GM10266 (cell line): ENCODE results near the gene IFIH1.

Experiments
- DNase-seq: peaks from one replicate; pipeline ENCODE4 v3.0.0; 2012; ENCODE audit errors: extremely low spot score
- CTCF ChIP-seq: IDR thresholded peaks from 2 replicates; pipeline ENCODE4 v1.5.1; 2012; ENCODE audit warnings: mild to moderate bottlenecking, low read depth; ENCODE audit not compliant: control insufficient read depth, insufficient read depth; ENCODE audit errors: missing control alignments

The IFIH1 gene

DNA sequence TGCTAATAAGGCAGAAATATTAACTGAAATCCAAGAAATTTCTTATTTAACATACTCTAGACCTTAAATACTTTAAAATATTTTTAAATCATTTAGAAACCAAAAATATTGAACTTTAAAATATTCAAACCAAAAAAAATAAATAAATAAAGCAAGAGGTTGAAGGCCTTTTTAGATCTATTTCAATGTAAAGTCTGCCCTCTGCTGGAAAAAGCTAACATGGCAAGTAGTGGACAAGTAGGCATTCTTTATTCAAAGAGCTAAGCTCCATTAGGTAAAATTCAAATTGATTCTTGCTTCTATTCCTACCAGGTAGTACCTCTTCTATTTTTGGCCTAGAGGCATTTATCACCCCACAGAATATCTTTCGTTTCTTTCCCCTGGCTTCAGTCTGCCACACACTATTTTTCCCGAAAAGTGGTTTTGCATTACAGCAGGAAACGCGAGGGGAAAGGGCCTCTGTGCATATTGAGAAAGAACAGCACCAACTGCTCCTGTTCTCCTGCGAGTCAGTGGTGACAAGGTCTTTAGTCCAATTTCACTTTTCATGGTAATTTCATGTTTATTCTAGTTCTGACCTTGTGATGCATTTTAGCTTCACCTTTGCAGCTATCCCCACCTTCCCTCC lies 20.4 kb downstream of the IFIH1 start:
- no peak for DNase-seq
- TF ChIP-seq CTCF, result peak; percentile 77

GRCh38 chr2:162295009-162295408 lies 23.5 kb downstream of the IFIH1 start:
- no peak for DNase-seq
- no peak for TF ChIP-seq CTCF

- no peak for DNase-seq
Measured at GRCh38 chr2:162293122-162293786, 25.2 kb downstream of the IFIH1 start.

GRCh38 chr2:162291748-162292147 lies 26.7 kb downstream of the IFIH1 start:
- DNase-seq, result no peak
- TF ChIP-seq CTCF, result no peak

More at GRCh38 chr2:162293122-162293786, 25.2 kb downstream of the IFIH1 start:
- no peak for TF ChIP-seq CTCF

DNA sequence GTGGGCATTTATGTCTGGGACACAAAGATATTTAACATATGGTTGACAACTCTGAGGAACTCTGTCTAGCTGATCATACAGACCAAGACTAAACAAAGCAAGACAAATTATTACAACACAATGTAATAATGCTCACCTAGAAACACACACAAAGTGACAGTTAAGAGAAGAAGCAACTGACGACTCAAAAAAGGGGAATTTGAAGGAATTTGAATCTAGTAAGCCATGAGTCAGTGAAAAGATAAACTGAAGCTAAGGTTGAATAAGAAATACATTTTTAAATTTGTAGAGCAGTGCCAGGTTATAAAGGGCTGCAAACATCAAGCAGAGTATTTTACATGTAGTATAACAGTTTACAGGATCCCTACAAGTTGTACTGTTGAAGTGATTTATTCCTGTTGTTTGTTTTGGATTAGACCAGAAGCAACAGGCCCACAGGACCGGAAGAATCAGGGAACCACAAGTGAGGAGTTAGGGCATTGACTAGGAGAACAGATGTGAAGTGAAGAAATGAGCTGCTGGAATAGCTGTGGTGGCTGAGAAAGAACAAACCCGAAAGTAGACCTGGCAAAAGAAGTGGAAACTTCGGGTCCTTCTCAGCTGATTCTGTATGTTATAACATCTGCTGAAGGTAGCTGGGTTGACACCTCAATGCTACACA lies 35.6 kb downstream of the IFIH1 start:
- no peak for TF ChIP-seq CTCF
- no peak for DNase-seq

GRCh38 chr2:162280654-162281053 lies 37.8 kb downstream of the IFIH1 start:
- no peak for TF ChIP-seq CTCF
- no peak for DNase-seq

DNA sequence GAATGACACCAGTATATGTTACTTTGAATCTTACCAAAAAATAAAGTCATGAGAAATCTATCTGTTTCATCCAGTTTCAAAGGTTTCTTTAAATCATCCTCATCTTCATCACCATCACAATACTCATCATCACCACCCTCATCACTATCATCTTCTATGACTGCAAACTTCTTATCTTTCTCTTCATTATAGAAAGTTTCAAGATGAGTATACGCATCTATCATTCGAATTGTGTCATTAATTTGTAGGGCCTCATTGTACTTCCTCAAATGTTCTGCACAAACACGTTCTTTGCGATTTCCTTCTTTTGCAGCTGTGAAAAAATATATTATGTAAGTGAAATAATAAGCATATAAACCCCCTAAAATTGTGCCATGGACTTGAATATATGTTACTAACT lies 41.1 kb downstream of the IFIH1 start:
- DNase-seq, result no peak
- no peak for TF ChIP-seq CTCF
